ENCODE measurements around the gene RHBDF2.

Gene RHBDF2

DNA sequence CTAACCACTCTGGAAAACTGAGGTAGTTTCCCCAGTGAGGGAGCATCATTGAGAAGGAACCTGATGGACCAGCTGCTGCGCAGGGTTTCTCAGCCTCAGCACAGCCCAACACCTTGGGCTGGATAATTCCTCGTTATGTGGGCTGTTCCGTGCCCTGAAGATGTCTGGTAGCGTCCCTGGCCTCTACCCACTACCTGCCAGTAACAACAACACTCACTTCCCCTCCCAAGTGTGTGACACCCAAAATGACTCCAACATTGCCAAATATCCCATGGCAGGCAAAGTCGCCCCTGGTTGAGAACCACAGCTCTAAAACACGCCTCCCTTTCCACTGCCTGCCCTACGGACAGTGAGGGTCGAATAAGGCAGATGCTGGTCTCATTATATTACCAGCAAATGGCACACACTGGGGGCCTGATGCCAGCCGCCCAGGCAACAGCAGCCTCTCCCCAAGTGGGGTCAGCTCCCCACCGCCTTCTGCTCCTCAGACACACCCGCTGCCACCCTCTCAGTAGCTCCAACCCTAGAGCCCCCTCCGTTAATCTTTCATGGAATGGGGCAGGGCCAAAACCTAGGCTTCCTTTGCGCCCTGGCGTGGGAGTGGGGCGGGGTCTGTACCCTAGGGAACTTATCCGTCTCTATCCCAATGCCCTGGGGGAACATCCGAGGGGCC is 1.0 kb downstream of the RHBDF2 start:
- Histone ChIP-seq H3K9ac (ENCODE audit: low read depth in 1 of 2, low read length in 2 of 2) (peak overlapping the region; percentile 61 to 70), H3K36me3 (ENCODE audit: control insufficient read depth in 2 of 2, insufficient read depth in 2 of 2, low read length in 2 of 2) (no peaks in the 10 kb centered on the region), H3K27ac (ENCODE audit: low read depth in 2 of 2, low read length in 2 of 2) (peak overlapping the region; percentile 63 to 76), H3K9me3 (ENCODE audit: control insufficient read depth in 2 of 2, low read length in 2 of 2) (no peaks in the 10 kb centered on the region), H3K4me3 (ENCODE audit: low read length in 2 of 2) (peak overlapping the region; percentile 70 to 80), H3K27me3 (ENCODE audit: control insufficient read depth in 2 of 2, insufficient read depth in 2 of 2, low read length in 2 of 2) (no peaks in the 10 kb centered on the region), H3K4me1 (ENCODE audit: control insufficient read depth in 2 of 2, insufficient read depth in 2 of 2, low read length in 2 of 2) (peaks cover 29 to 47% of the 10 kb centered on the region in 2 donors)

DNA sequence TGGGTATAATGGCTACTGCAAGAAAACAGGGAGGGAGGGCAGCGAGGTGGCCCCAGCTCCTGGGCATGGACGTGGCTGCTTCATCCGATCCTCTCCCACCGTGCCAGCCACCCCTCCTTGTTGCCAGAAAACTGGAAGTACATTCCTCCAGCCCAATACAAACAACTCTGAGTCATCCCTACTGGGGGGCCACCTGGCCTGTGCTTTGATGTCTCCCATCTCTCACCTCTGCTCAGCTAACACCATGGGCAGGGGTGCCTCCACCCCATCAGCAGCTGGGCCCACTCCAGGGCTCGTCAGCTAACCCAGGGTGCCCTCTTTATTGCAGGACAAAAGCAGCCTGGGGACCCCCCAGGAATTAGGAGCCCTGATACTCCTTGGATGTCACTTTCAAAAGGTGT is 2.0 kb downstream of the RHBDF2 start:
- H3K9me3 ChIP-seq (ENCODE audit: control insufficient read depth in 2 of 2, low read length in 2 of 2), result no peaks in the 10 kb centered on the region
- peak overlapping the region; percentile 54 to 67 for H3K27ac ChIP-seq (ENCODE audit: low read depth in 2 of 2, low read length in 2 of 2)
- H3K36me3 ChIP-seq (ENCODE audit: control insufficient read depth in 2 of 2, insufficient read depth in 2 of 2, low read length in 2 of 2), result no peaks in the 10 kb centered on the region
- H3K27me3 ChIP-seq (ENCODE audit: control insufficient read depth in 2 of 2, insufficient read depth in 2 of 2, low read length in 2 of 2), result no peaks in the 10 kb centered on the region
- peak overlapping the region in 1 of 2 donors; percentile 38 for H3K9ac ChIP-seq (ENCODE audit: low read depth in 1 of 2, low read length in 2 of 2)
- peak overlapping the region in 1 of 2 donors; percentile 70 for H3K4me3 ChIP-seq (ENCODE audit: low read length in 2 of 2)
- peaks cover 29 to 47% of the 10 kb centered on the region in 2 donors for H3K4me1 ChIP-seq (ENCODE audit: control insufficient read depth in 2 of 2, insufficient read depth in 2 of 2, low read length in 2 of 2)

DNA sequence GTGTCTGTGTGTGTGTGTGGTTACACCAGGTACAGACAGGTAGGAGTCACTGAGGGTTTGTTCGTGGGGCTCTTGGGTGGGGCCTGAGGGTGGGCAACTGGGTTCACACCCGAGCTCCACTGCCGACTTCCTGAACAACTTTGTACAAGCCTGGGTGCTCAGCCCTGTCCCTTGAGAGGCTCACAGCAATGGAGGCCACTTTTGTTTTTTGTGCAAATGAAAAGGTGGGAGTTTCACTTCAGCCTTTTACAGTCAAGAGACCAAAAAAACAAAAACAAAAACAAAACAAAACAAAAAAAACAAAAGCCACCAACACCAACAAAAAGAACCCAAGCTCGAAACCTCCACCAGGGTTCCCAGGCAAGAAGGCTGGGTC is 2.4 kb downstream of the RHBDF2 start:
- no peak overlapping the region for H3K9ac ChIP-seq (ENCODE audit: low read depth in 1 of 2, low read length in 2 of 2)
- peak overlapping the region; percentile 54 to 67 for H3K27ac ChIP-seq (ENCODE audit: low read depth in 2 of 2, low read length in 2 of 2)
- H3K9me3 ChIP-seq (ENCODE audit: control insufficient read depth in 2 of 2, low read length in 2 of 2), result no peaks in the 10 kb centered on the region
- no peaks in the 10 kb centered on the region for H3K27me3 ChIP-seq (ENCODE audit: control insufficient read depth in 2 of 2, insufficient read depth in 2 of 2, low read length in 2 of 2)
- H3K36me3 ChIP-seq (ENCODE audit: control insufficient read depth in 2 of 2, insufficient read depth in 2 of 2, low read length in 2 of 2), result no peaks in the 10 kb centered on the region
- peak overlapping the region in 1 of 2 donors; percentile 70 for H3K4me3 ChIP-seq (ENCODE audit: low read length in 2 of 2)
- H3K4me1 ChIP-seq (ENCODE audit: control insufficient read depth in 2 of 2, insufficient read depth in 2 of 2, low read length in 2 of 2), result peaks cover 29 to 51% of the 10 kb centered on the region in 2 donors

DNA sequence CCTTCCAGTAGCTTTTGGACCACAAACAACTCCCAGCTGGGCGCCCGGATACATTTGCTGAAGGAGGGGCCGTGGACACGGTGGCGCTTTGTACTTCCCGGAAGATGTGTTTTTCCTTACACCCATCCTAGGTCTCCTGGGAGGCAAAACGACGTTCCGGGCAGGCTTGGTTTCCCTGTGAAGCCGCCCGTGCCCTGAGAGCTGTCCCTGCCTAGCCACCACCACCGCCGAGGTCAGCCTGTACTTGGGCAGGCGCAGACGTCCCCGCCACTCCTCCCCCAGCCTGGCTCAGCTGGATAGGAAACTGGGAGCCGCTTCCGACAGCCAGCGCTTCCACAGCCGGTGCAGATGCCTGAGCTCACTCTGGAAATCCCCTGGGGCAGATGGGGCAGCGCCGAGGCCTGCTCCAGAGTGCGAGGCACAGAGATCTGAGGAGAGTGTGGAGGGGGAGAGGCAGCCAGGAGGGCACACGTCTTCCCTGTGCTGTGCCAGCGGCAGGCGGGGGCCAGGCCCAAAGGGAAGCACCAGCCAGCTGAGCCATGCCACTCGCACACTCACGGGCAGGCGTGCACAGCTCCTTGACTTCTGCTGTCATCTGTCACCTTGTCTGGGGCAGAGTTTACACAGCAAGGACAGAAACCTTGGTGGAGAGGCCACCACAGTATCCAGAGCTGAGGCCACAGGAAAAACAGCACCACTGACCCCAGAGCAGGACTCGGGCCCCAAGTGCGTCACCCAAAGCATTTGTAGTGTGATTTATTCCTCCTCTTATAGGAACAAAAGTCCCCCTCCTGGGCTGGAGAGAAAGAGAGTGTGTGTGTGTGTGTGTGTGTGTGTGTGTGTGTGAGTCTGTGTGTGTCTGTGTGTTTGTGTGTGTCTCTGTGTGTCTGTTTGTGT is 3.0 kb downstream of the RHBDF2 start:
- peak overlapping the region; percentile 40 to 41 for H3K9ac ChIP-seq (ENCODE audit: low read depth in 1 of 2, low read length in 2 of 2)
- H3K4me1 ChIP-seq (ENCODE audit: control insufficient read depth in 2 of 2, insufficient read depth in 2 of 2, low read length in 2 of 2), result peaks cover 34 to 58% of the 10 kb centered on the region in 2 donors
- peak overlapping the region; percentile 27 to 37 for H3K4me3 ChIP-seq (ENCODE audit: low read length in 2 of 2)
- no peaks in the 10 kb centered on the region for H3K27me3 ChIP-seq (ENCODE audit: control insufficient read depth in 2 of 2, insufficient read depth in 2 of 2, low read length in 2 of 2)
- no peaks in the 10 kb centered on the region for H3K9me3 ChIP-seq (ENCODE audit: control insufficient read depth in 2 of 2, low read length in 2 of 2)
- no peaks in the 10 kb centered on the region for H3K36me3 ChIP-seq (ENCODE audit: control insufficient read depth in 2 of 2, insufficient read depth in 2 of 2, low read length in 2 of 2)
- H3K27ac ChIP-seq (ENCODE audit: low read depth in 2 of 2, low read length in 2 of 2), result peak overlapping the region; percentile 54 to 67

DNA sequence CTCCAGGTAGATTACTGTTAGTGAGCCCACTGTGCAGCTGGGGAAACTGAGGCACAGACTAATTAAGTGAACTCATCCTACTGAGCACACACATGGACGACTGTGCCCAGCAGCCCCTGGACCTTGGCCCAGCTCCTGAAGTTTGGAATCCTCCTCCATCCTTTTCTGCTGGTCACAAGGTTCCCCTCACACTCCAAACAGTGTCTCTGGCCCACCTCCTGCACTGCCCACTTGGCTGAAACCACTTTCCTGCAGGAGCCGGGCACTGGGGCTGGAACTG is 3.6 kb downstream of the RHBDF2 start:
- H3K4me3 ChIP-seq (ENCODE audit: low read length in 2 of 2), result no peak overlapping the region
- H3K4me1 ChIP-seq (ENCODE audit: control insufficient read depth in 2 of 2, insufficient read depth in 2 of 2, low read length in 2 of 2), result peaks cover 40 to 64% of the 10 kb centered on the region in 2 donors
- no peaks in the 10 kb centered on the region for H3K27me3 ChIP-seq (ENCODE audit: control insufficient read depth in 2 of 2, insufficient read depth in 2 of 2, low read length in 2 of 2)
- H3K9me3 ChIP-seq (ENCODE audit: control insufficient read depth in 2 of 2, low read length in 2 of 2), result no peaks in the 10 kb centered on the region
- no peaks in the 10 kb centered on the region for H3K36me3 ChIP-seq (ENCODE audit: control insufficient read depth in 2 of 2, insufficient read depth in 2 of 2, low read length in 2 of 2)
- H3K27ac ChIP-seq (ENCODE audit: low read depth in 2 of 2, low read length in 2 of 2), result peak overlapping the region in 1 of 2 donors; percentile 67
- peak overlapping the region; percentile 40 to 41 for H3K9ac ChIP-seq (ENCODE audit: low read depth in 1 of 2, low read length in 2 of 2)

DNA sequence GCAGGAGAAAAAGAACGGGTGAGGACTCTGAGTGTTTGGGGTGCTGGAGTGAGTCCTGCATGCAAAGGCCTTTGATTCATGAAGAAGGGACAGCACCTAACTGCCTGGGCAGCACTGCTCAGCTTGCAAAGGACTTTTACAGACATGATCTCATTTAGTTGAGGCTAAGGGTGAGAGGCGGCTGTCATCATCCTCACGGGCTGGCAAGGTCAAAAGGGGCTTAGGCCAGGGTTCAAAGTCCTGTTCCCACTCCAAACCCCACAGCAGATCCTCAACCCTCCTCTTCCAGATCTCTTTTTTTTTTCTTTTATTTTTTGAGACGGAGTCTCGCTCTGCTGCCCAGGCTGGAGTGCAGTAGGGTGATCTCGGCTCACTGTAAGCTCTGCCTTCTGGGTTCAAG is 4.8 kb downstream of the RHBDF2 start:
- Histone ChIP-seq H3K4me1 (ENCODE audit: control insufficient read depth in 2 of 2, insufficient read depth in 2 of 2, low read length in 2 of 2) (peaks cover 48 to 70% of the 10 kb centered on the region in 2 donors), H3K9ac (ENCODE audit: low read depth in 1 of 2, low read length in 2 of 2) (no peak overlapping the region), H3K36me3 (ENCODE audit: control insufficient read depth in 2 of 2, insufficient read depth in 2 of 2, low read length in 2 of 2) (no peaks in the 10 kb centered on the region), H3K9me3 (ENCODE audit: control insufficient read depth in 2 of 2, low read length in 2 of 2) (no peaks in the 10 kb centered on the region), H3K4me3 (ENCODE audit: low read length in 2 of 2) (no peak overlapping the region), H3K27me3 (ENCODE audit: control insufficient read depth in 2 of 2, insufficient read depth in 2 of 2, low read length in 2 of 2) (no peaks in the 10 kb centered on the region), H3K27ac (ENCODE audit: low read depth in 2 of 2, low read length in 2 of 2) (no peak overlapping the region)

DNA sequence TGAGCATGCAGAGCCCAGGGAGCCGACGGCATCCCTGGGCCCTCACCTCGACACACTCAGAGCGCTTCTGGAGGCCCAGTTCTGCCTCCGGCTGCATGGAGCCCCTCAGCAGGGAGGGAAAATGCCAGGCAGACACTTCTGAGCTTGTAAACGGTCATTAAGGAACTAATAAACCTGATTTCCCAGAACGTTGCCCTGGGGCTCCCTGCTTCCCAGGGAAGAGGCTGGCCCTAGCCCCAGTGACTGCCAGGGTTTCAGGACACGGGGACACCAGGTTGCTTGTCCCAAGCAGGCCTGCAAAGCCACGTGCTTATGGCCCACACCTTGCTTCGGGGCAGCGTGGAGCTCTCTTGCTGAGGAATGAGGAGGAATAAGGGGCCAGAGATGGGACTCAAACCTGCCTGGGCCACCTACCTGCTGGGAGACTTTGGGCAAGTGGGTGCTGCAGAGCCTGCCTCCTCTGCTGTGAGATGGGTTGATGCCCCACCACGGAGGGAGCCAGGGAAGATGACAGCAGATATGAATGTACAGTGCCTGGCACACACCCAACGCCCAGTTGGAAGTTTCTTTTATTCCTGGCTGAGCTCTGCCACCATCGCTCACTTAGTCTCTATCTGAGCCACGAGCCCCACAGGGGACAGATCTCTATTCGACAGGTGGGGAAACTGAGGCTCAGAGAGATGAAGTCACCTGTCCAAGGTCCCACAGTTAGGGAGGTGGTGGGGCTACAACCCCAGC is 5.4 kb downstream of the RHBDF2 start:
- Histone ChIP-seq H3K4me3 (ENCODE audit: low read length in 2 of 2) (no peak overlapping the region), H3K4me1 (ENCODE audit: control insufficient read depth in 2 of 2, insufficient read depth in 2 of 2, low read length in 2 of 2) (peaks cover 53 to 74% of the 10 kb centered on the region in 2 donors), H3K9ac (ENCODE audit: low read depth in 1 of 2, low read length in 2 of 2) (no peak overlapping the region), H3K27ac (ENCODE audit: low read depth in 2 of 2, low read length in 2 of 2) (peak overlapping the region in 1 of 2 donors; percentile 16), H3K9me3 (ENCODE audit: control insufficient read depth in 2 of 2, low read length in 2 of 2) (no peaks in the 10 kb centered on the region), H3K27me3 (ENCODE audit: control insufficient read depth in 2 of 2, insufficient read depth in 2 of 2, low read length in 2 of 2) (no peaks in the 10 kb centered on the region), H3K36me3 (ENCODE audit: control insufficient read depth in 2 of 2, insufficient read depth in 2 of 2, low read length in 2 of 2) (no peaks in the 10 kb centered on the region)

DNA sequence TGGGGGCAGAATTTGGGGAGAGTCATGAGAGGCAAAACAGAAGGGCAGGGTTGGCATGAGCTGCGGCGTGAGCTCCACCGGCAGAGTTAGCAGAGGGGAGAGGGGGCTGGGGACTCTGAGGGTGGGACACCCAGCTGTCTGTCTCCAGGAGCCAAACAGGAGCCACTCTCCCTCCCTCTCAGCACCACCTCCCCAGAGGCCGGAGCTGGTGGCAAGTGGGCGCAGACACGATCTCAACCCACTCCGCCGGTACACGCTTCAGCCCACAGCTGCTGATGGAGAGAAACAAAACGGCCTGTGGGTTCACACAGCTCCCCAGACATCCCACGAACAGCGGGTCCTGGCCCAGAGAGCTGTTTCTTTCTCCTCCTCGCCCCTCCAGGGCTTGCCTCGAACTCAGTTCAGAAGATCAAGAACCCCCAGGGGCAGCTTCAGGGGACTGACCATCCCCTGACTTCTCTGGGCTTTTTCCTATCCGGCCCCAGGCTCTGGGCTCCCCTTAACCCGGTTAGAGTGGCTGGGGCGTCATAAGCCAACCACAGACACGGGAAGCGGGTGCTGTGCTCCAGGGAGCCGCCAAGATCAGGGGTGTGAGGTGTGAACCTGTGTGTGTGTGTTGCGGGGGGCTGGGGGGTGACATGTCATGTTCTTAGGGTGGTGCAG is 7.6 kb downstream of the RHBDF2 start:
- peak overlapping the region; percentile 41 to 60 for H3K9ac ChIP-seq (ENCODE audit: low read depth in 1 of 2, low read length in 2 of 2)
- peak overlapping the region; percentile 33 to 59 for H3K4me3 ChIP-seq (ENCODE audit: low read length in 2 of 2)
- peak overlapping the region; percentile 67 to 90 for H3K27ac ChIP-seq (ENCODE audit: low read depth in 2 of 2, low read length in 2 of 2)
- no peaks in the 10 kb centered on the region for H3K27me3 ChIP-seq (ENCODE audit: control insufficient read depth in 2 of 2, insufficient read depth in 2 of 2, low read length in 2 of 2)
- no peaks in the 10 kb centered on the region for H3K36me3 ChIP-seq (ENCODE audit: control insufficient read depth in 2 of 2, insufficient read depth in 2 of 2, low read length in 2 of 2)
- no peaks in the 10 kb centered on the region for H3K9me3 ChIP-seq (ENCODE audit: control insufficient read depth in 2 of 2, low read length in 2 of 2)
- peaks cover 45 to 68% of the 10 kb centered on the region in 2 donors for H3K4me1 ChIP-seq (ENCODE audit: control insufficient read depth in 2 of 2, insufficient read depth in 2 of 2, low read length in 2 of 2)

DNA sequence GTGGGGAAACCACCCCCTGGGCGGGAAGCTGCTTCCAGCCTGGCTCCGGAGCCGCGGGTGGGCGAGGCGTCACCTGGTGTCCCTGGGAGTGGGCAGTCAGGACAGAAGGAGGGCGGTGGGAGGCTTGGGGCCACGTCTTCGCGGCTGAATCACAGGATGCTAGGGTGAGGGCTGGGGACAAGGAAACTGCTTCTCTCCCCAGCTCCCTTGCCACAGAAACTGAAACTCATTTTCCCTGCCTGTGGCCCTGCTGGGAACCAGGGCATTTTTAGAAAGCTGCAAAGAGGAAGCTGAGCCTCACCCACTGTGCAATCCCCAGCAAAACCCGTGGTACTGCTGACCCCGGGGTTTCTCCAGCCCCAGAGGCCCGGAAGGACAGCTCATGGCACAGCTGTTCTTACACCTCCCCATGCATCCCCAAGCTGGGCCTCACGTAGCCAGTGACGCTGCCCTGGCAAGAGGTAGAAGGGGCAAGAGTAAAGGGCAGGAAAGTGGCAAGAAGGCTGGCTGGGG is 8.2 kb downstream of the RHBDF2 start:
- H3K4me3 ChIP-seq (ENCODE audit: low read length in 2 of 2), result peak overlapping the region; percentile 33 to 59
- peaks cover 40 to 62% of the 10 kb centered on the region in 2 donors for H3K4me1 ChIP-seq (ENCODE audit: control insufficient read depth in 2 of 2, insufficient read depth in 2 of 2, low read length in 2 of 2)
- peak overlapping the region; percentile 60 for H3K9ac ChIP-seq (ENCODE audit: low read depth in 1 of 2, low read length in 2 of 2)

More for the DNA sequence above, 8.2 kb downstream of the RHBDF2 start:
- Histone ChIP-seq H3K27me3 (ENCODE audit: control insufficient read depth in 2 of 2, insufficient read depth in 2 of 2, low read length in 2 of 2) (no peaks in the 10 kb centered on the region), H3K9me3 (ENCODE audit: control insufficient read depth in 2 of 2, low read length in 2 of 2) (no peaks in the 10 kb centered on the region), H3K36me3 (ENCODE audit: control insufficient read depth in 2 of 2, insufficient read depth in 2 of 2, low read length in 2 of 2) (no peaks in the 10 kb centered on the region), H3K27ac (ENCODE audit: low read depth in 2 of 2, low read length in 2 of 2) (peak overlapping the region; percentile 67 to 90)
